PC-3 (cell line): ENCODE measurements around the gene CNNM3. TPM values are rescaled to one million over a fixed set of nuclear protein-coding genes. Genes with fewer than 3 reads are reported as not detected.

Experiments
- ATAC-seq: fragments of 200-7000 bp; cut with Tn5 transposase; 2 replicates; pipeline ENCODE4 v1.9.1; 2020; ENCODE audit warnings: mild to moderate bottlenecking, moderate library complexity
- BruUV-seq: library from RNA; stranded (reverse); fragments of 400-500 nt; replicated peaks from 2 replicates; lab custom pipeline; 2021; lab: Mats Ljungman, UMichigan
- CTCF ChIA-PET: fragments of 300-600 bp; sonication (Branson Sonifier 250); formaldehyde crosslinking; loops from one replicate; lab custom pipeline; 2022; ENCODE audit warnings: antibody characterized with exemption; lab: Charles Lee
- POLR2A ChIA-PET: fragments of 300-600 bp; sonication (Branson Sonifier 250); formaldehyde crosslinking; loops from one replicate; lab custom pipeline; 2022; ENCODE audit warnings: antibody characterized with exemption; ENCODE audit not compliant: unreplicated experiment; lab: Charles Lee
- DNase-seq: peaks from one replicate; pipeline ENCODE4 v3.0.0-alpha.2; 2015
- H2AFZ ChIP-seq: fragments of 300-600 bp; sonication (generic); 2 replicates; pipeline ENCODE4 v1.6.0; 2016; ENCODE audit warnings: antibody characterized with exemption, low read length
- H3F3A ChIP-seq: fragments of 300-600 bp; sonication (generic); one replicate; pipeline ENCODE4 v1.6.0; 2017; ENCODE audit warnings: antibody characterized with exemption, low read length, control low read depth, mild to moderate bottlenecking; ENCODE audit not compliant: unreplicated experiment
- H3K27ac ChIP-seq: fragments of 300-600 bp; sonication (generic); 2 replicates; pipeline ENCODE4 v1.5.1; 2016; ENCODE audit warnings: mild to moderate bottlenecking, low read length
- H3K27me3 ChIP-seq: fragments of 300-600 bp; sonication (generic); 2 replicates; pipeline ENCODE4 v1.6.1; 2016; ENCODE audit warnings: low read length, mixed read lengths
- H3K36me3 ChIP-seq: fragments of 300-600 bp; sonication (generic); 2 replicates; pipeline ENCODE4 v1.6.1; 2016; ENCODE audit warnings: low read depth, mixed run types, low read length, mixed read lengths
- H3K4me1 ChIP-seq: fragments of 300-600 bp; sonication (generic); 2 replicates; pipeline ENCODE4 v1.5.1; 2016; ENCODE audit warnings: low read length; ENCODE audit not compliant: insufficient read depth
- H3K4me2 ChIP-seq: fragments of 300-600 bp; sonication (generic); 2 replicates; pipeline ENCODE4 v1.6.0; 2016; ENCODE audit warnings: low read length
- H3K4me3 ChIP-seq: fragments of 300-600 bp; sonication (generic); 2 replicates; pipeline ENCODE4 v1.5.1; 2016; ENCODE audit warnings: mild to moderate bottlenecking, low read length, mixed read lengths
- H3K79me2 ChIP-seq: fragments of 300-600 bp; sonication (generic); 2 replicates; pipeline ENCODE4 v1.6.1; 2017; ENCODE audit warnings: low read length, mixed read lengths
- H3K9ac ChIP-seq: fragments of 300-600 bp; sonication (generic); 2 replicates; pipeline ENCODE4 v1.6.0; 2016; ENCODE audit warnings: mild to moderate bottlenecking, low read length
- H3K9me2 ChIP-seq: fragments of 300-600 bp; sonication (generic); replicated peaks from 2 replicates; pipeline ENCODE4 v1.6.1; 2016; ENCODE audit warnings: mixed run types, low read length, mixed read lengths
- H3K9me3 ChIP-seq: fragments of 300-600 bp; sonication (generic); 2 replicates; pipeline ENCODE4 v1.6.1; 2016; ENCODE audit warnings: low read length, mixed read lengths
- H4K20me1 ChIP-seq: fragments of 300-600 bp; sonication (generic); 2 replicates; pipeline ENCODE4 v1.6.1; 2016; ENCODE audit warnings: low read length, mixed read lengths
- EZH2 ChIP-seq: fragments of 300-600 bp; sonication (generic); IDR thresholded peaks from one replicate; pipeline ENCODE4 v1.6.1; 2017; ENCODE audit warnings: antibody characterized with exemption, mild to moderate bottlenecking, low read length; ENCODE audit not compliant: unreplicated experiment
- EZH2phosphoT487 ChIP-seq: fragments of 300-600 bp; sonication (generic); IDR thresholded peaks from 2 replicates; pipeline ENCODE4 v1.6.1; 2018; ENCODE audit warnings: mild to moderate bottlenecking, antibody characterized with exemption, low read length, borderline replicate concordance
- intact Hi-C: fragments of 100-400 bp; cut with micrococcal nuclease; formaldehyde crosslinking; loops from 2 replicates; pipeline ENCODE4 v1.9.0; 2023
- total RNA-seq: library from RNA; depleted of rRNA; stranded (reverse); fragments of >200 nt; gene quantifications from 2 replicates; pipeline ENCODE4 v1.2.3, GENCODE V29; 2014
- TF ChIP-seq, protein P1 (sequence below): fragments of 300-600 bp; sonication (generic); conservative IDR thresholded peaks from 2 replicates; pipeline ENCODE4 v1.5.1; 2017; ENCODE audit warnings: antibody characterized with exemption, low read depth, mild to moderate bottlenecking, low read length

CNNM3 gene
- total RNA-seq, 1 experiment from 2014 or later: 9.0 TPM

DNA sequence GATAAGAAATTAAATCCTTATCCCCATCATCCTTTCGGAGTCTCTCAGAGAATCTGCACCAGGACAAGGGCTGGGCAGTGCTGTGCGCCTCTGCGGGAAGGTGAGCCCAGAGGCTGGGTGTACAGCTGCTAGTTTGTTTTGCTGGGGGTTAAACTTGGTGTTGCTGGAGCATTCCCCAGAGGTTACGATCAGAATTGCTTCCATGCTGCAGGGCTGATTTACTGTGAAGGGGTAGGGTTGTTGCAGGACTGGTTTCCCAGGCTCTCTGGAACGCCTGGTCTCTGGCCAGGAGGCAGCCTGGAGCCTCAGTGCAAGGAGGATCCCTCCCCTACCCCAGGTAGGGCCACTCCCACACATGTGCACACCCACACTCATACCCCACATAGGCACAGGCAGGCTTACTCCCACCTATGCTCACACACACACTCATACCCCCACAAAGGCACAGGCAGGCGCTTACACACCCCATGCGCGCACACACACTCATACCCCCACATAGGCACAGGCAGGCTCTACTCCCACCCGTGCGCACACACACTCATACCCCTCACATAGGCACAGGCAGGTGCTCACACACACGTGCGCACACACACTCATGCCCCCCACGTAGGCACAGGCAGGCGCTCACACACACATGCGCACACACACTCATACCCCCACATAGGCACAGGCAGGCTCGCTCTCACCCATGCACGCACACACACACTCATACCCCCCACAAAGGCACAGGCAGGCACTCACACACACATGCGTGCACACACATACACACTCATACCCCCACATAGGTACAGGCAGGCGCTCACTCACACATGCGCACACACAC, 44.1 kb upstream of the CNNM3 start:
- H3K4me2 ChIP-seq: peak overlapping the region; percentile 35
- 0 out of 2 replicates have a peak overlapping the region, but pooled peaks have one; percentile 23 for H3K27ac ChIP-seq
- H3K4me1 ChIP-seq: peaks cover 33% of the 10 kb centered on the region
- H3K36me3 ChIP-seq: no peaks in the 10 kb centered on the region
- peaks cover 32% of the 10 kb centered on the region for H3K79me2 ChIP-seq
- peak; percentile 71 for ATAC-seq
- POLR2A ChIA-PET: no interaction called here
- CTCF ChIA-PET: no interaction called here
- H3K9ac ChIP-seq: no peak overlapping the region
- H3K9me2 ChIP-seq: no peaks in the 10 kb centered on the region
- intact Hi-C loops: no loop called here
- no peak for TF ChIP-seq EZH2phosphoT487
- TF ChIP-seq EZH2: no peak
- TF ChIP-seq, protein P1, sequence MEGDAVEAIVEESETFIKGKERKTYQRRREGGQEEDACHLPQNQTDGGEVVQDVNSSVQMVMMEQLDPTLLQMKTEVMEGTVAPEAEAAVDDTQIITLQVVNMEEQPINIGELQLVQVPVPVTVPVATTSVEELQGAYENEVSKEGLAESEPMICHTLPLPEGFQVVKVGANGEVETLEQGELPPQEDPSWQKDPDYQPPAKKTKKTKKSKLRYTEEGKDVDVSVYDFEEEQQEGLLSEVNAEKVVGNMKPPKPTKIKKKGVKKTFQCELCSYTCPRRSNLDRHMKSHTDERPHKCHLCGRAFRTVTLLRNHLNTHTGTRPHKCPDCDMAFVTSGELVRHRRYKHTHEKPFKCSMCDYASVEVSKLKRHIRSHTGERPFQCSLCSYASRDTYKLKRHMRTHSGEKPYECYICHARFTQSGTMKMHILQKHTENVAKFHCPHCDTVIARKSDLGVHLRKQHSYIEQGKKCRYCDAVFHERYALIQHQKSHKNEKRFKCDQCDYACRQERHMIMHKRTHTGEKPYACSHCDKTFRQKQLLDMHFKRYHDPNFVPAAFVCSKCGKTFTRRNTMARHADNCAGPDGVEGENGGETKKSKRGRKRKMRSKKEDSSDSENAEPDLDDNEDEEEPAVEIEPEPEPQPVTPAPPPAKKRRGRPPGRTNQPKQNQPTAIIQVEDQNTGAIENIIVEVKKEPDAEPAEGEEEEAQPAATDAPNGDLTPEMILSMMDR: peak; percentile 35
- H2AFZ ChIP-seq: no peak overlapping the region
- BruUV-seq: no TSS peak
- no peak overlapping the region for H3K4me3 ChIP-seq
- no peaks in the 10 kb centered on the region for H3F3A ChIP-seq
- H3K9me3 ChIP-seq: no peaks in the 10 kb centered on the region
- no peaks in the 10 kb centered on the region for H3K27me3 ChIP-seq
- peak; percentile 91 for DNase-seq
- H4K20me1 ChIP-seq: no peaks in the 10 kb centered on the region

DNA sequence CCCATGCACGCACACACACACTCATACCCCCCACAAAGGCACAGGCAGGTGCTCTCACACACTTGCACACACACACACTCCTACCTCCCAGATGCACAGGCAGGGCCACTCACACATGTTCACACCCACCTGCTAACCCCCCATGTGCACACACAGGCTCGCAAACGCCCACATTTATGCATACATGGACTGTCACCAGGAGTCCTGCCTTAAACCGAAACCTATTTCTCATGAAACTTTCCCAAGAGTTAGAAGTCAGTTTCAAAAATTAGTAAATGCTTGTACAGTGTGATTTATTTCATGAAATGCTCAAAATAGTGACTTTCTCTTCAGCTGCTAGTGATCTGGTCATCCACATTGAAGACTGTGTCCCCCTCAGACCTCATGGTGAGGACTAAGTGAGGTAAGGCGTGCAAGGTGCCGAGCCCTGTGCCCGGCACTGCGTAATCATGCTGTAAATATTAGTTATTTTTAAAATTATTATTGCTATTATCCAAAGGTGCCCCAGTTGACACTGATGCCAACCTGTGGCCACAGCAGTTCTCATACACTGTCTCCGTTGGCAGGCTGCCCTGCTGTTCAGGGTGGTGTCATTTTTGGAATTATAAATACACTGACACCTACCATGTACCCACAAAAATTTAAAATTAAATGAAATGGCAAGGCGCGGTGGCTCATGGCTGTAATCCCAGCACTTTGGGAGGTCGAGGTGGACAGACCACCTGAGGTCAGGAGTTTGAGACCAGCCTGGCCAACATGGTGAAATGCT, 43.0 kb upstream of the CNNM3 start:
- BruUV-seq: no TSS peak
- Histone ChIP-seq H3K36me3 (no peaks in the 10 kb centered on the region), H3K4me3 (no peak overlapping the region), H3K9ac (no peak overlapping the region), H3K79me2 (peaks cover 26% of the 10 kb centered on the region), H3K27ac (no peak overlapping the region), H3K4me1 (peaks cover 23% of the 10 kb centered on the region), H3K4me2 (no peak overlapping the region), H3K27me3 (no peaks in the 10 kb centered on the region), H3K9me3 (no peaks in the 10 kb centered on the region), H4K20me1 (no peaks in the 10 kb centered on the region), H3K9me2 (no peaks in the 10 kb centered on the region), H3F3A (no peaks in the 10 kb centered on the region), H2AFZ (no peak overlapping the region)
- ChIA-PET CTCF (no interaction called here), POLR2A (no interaction called here)
- ATAC-seq (no peak), DNase-seq (no peak)
- no peak for TF ChIP-seq EZH2
- TF ChIP-seq, protein P1: no peak
- no peak for TF ChIP-seq EZH2phosphoT487
- intact Hi-C loops: no loop called here
